Natural killer cell (primary cell): ENCODE measurements around the gene UNC93B1. TPM values are rescaled to one million over a fixed set of nuclear protein-coding genes. Genes with fewer than 3 reads are reported as not detected.
A peak's percentile ranks its signal among the peaks of the same experiment; 100 is the strongest.

Experiments
- ATAC-seq, 3 donors: fragments of 150-1000 bp in 2 of 3; fragments of 200-7000 bp in 1 of 3; cut with Tn5 transposase; 1 replicate in 1 of 3; 2 replicates in 2 of 3; pipeline ENCODE4 v1.10.0; 2021; ENCODE audit warnings: mild to moderate bottlenecking in 2 of 3, moderate library complexity in 2 of 3
- DNase-seq, 2 donors: peaks; one replicate each; pipeline versions ENCODE4 v3.0.0 to v3.0.0-alpha.2; 2013 to 2021; ENCODE audit warnings: mixed read lengths in 1 of 2
- H3K27ac ChIP-seq: one replicate; pipeline ENCODE4 v1.5.1; 2013; ENCODE audit warnings: mild to moderate bottlenecking, low read length
- H3K27me3 ChIP-seq: one replicate; pipeline ENCODE4 v1.6.1; 2013; ENCODE audit warnings: low read length; ENCODE audit not compliant: control insufficient read depth, insufficient read depth
- H3K36me3 ChIP-seq: one replicate; pipeline ENCODE4 v1.6.1; 2013; ENCODE audit warnings: low read length; ENCODE audit not compliant: control insufficient read depth, insufficient read depth
- H3K4me1 ChIP-seq: one replicate; pipeline ENCODE4 v1.6.1; 2013; ENCODE audit warnings: low read length; ENCODE audit not compliant: control insufficient read depth, insufficient read depth
- H3K4me3 ChIP-seq: one replicate; pipeline ENCODE4 v1.5.1; 2013; ENCODE audit warnings: low read length
- H3K9me3 ChIP-seq: one replicate; pipeline ENCODE4 v1.6.1; 2013; ENCODE audit warnings: low read length; ENCODE audit not compliant: control insufficient read depth, insufficient read depth
- H3K27ac Mint-ChIP-seq, 2 donors: one replicate each; pipeline ENCODE4 v1.8.0; 2022; ENCODE audit warnings: mild to moderate bottlenecking in 2 of 2, mixed read lengths in 2 of 2, moderate library complexity in 1 of 2
- H3K27me3 Mint-ChIP-seq, 2 donors: one replicate each; pipeline ENCODE4 v1.8.0; 2022; ENCODE audit warnings: low read depth in 2 of 2, mixed read lengths in 2 of 2
- H3K36me3 Mint-ChIP-seq: one replicate; pipeline ENCODE4 v1.8.0; 2022; ENCODE audit warnings: mixed read lengths
- H3K4me1 Mint-ChIP-seq, 2 donors: one replicate each; pipeline ENCODE4 v1.8.0; 2022; ENCODE audit warnings: mixed read lengths in 2 of 2
- H3K4me3 Mint-ChIP-seq: one replicate; pipeline ENCODE4 v1.8.0; 2022; ENCODE audit warnings: mild to moderate bottlenecking, moderate library complexity, mixed read lengths
- H3K9me3 Mint-ChIP-seq, 2 donors: one replicate each; pipeline ENCODE4 v1.8.0; 2022; ENCODE audit warnings: mixed read lengths in 2 of 2
- WGBS: methylation state at CpG from one replicate; pipeline ENCODE4 v1.1.7; 2013; ENCODE audit warnings: missing lambda C conversion rate; ENCODE audit not compliant: insufficient coverage; 5-methylcytosine and 5-hydroxymethylcytosine counted together
- intact Hi-C: fragments of 100-400 bp; cut with micrococcal nuclease; formaldehyde crosslinking; loops from one replicate; pipeline ENCODE4 v1.14.2; 2022
- total RNA-seq, 4 donors: library from RNA; stranded (reverse); fragments of 120-200 nt in 1 of 4; gene quantifications; one replicate each; pipeline versions ENCODE4 v1.2.3 to v1.2.4, GENCODE V29; 2013 to 2022
- TF ChIP-seq, protein P1 (sequence below): fragments of 200-600 bp; IDR thresholded peaks from one replicate; pipeline ENCODE4 v1.8.0; 2022; ENCODE audit warnings: antibody characterized with exemption

The UNC93B1 gene
- total RNA-seq, 3 donors from 2014 or later (not counting 1 experiment from before 2014, with no cell fraction given) = 26.6 to 44.3 (median 39.7) TPM

- Histone ChIP-seq H3K27me3 (no peaks in the 10 kb centered on the region), H3K9me3 (no peaks in the 10 kb centered on the region), H3K4me3 (no peak overlapping the region), H3K27ac (no peak overlapping the region), H3K4me1 (peaks cover 47% of the 10 kb centered on the region), H3K36me3 (peaks cover 48% of the 10 kb centered on the region)
- DNase-seq = no peak
- WGBS = 97% methylated on average over 27 of the region's 27 CpGs
- Mint-ChIP-seq H3K4me3 (no peak overlapping the region), H3K36me3 (no peaks in the 10 kb centered on the region), H3K9me3 (no peaks in the 10 kb centered on the region), H3K4me1 (peaks cover 14 to 29% of the 10 kb centered on the region in 2 donors), H3K27me3 (no peaks in the 10 kb centered on the region), H3K27ac (peak overlapping the region in 1 of 2 donors; percentile 99)
- TF ChIP-seq, protein P1, sequence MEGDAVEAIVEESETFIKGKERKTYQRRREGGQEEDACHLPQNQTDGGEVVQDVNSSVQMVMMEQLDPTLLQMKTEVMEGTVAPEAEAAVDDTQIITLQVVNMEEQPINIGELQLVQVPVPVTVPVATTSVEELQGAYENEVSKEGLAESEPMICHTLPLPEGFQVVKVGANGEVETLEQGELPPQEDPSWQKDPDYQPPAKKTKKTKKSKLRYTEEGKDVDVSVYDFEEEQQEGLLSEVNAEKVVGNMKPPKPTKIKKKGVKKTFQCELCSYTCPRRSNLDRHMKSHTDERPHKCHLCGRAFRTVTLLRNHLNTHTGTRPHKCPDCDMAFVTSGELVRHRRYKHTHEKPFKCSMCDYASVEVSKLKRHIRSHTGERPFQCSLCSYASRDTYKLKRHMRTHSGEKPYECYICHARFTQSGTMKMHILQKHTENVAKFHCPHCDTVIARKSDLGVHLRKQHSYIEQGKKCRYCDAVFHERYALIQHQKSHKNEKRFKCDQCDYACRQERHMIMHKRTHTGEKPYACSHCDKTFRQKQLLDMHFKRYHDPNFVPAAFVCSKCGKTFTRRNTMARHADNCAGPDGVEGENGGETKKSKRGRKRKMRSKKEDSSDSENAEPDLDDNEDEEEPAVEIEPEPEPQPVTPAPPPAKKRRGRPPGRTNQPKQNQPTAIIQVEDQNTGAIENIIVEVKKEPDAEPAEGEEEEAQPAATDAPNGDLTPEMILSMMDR = no peak
- no peak for ATAC-seq
- intact Hi-C loops = no loop called here
These were observed 38.5 kb upstream of the UNC93B1 start for GRCh38 chr11:68042219-68043028.

GRCh38 chr11:68041617-68042218, 37.8 kb upstream of the UNC93B1 start:
- intact Hi-C loops = no loop called here
- Mint-ChIP-seq H3K4me3 (peak overlapping the region; percentile 46), H3K9me3 (no peaks in the 10 kb centered on the region), H3K36me3 (no peaks in the 10 kb centered on the region), H3K27me3 (no peaks in the 10 kb centered on the region), H3K27ac (peak overlapping the region; percentile 56 to 99), H3K4me1 (peaks cover 21 to 36% of the 10 kb centered on the region in 2 donors)
- Histone ChIP-seq H3K27me3 (no peaks in the 10 kb centered on the region), H3K9me3 (no peaks in the 10 kb centered on the region), H3K27ac (peak overlapping the region; percentile 94), H3K36me3 (peaks cover 44% of the 10 kb centered on the region), H3K4me3 (no peak overlapping the region), H3K4me1 (peaks cover 54% of the 10 kb centered on the region)
- WGBS = 69% methylated on average over 12 of the region's 12 CpGs
- DNase-seq (no peak), ATAC-seq (no peak)
- TF ChIP-seq, protein P1 = no peak

GRCh38 chr11:68040957-68041591, 37.2 kb upstream of the UNC93B1 start:
- DNase-seq (no peak), ATAC-seq (no peak)
- Mint-ChIP-seq H3K36me3 (no peaks in the 10 kb centered on the region), H3K9me3 (no peaks in the 10 kb centered on the region), H3K27me3 (no peaks in the 10 kb centered on the region), H3K4me3 (peak overlapping the region; percentile 91), H3K4me1 (peaks cover 28 to 42% of the 10 kb centered on the region in 2 donors), H3K27ac (peak overlapping the region; percentile 97 to 99)
- WGBS = 78% methylated on average over 23 of the region's 23 CpGs
- H3K4me1 ChIP-seq = peaks cover 61% of the 10 kb centered on the region
- H3K27ac ChIP-seq = peak overlapping the region; percentile 94
- peaks cover 39% of the 10 kb centered on the region for H3K36me3 ChIP-seq
- TF ChIP-seq, protein P1 = no peak
- H3K9me3 ChIP-seq = no peaks in the 10 kb centered on the region
- intact Hi-C loops = loop anchor here (1.0 kb wide), 1 partner anchor 11 kb away; the partner anchor contains the start of gene NDUFS8
- H3K27me3 ChIP-seq = no peaks in the 10 kb centered on the region
- peak overlapping the region; percentile 84 for H3K4me3 ChIP-seq
